ENCODE measurements around the gene LIN28B. TPM values are rescaled to one million over a fixed set of nuclear protein-coding genes. Genes with fewer than 3 reads are reported as not detected.

Gene LIN28B
- total RNA-seq, 2 experiments from 2014 or later, result not detected

DNA sequence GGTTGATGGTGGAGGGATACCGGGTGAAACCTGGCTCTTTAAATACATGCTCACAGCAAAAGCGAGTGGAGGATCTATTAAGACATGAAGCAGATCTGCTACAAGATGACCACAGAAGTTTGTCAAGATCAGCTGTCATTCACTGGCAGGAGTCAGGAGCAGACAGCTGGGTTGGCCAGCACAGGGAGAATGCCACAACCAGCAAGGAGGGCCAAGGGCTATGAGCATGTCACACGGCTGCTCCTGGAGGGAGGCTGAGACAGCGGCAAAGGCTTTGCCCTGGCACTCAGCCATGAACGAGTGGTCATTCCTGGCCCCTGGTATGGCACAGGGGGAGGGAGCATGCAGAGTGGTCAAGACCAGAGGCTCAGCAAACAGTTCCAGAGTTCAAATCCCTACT is 145.3 kb downstream of the LIN28B start:
- Mint-ChIP-seq H3K27me3 (peaks cover 18% of the 10 kb centered on the region), H3K36me3 (no peaks in the 10 kb centered on the region), H3K27ac (no peak overlapping the region), H3K4me1 (no peaks in the 10 kb centered on the region), H3K4me3 (no peak overlapping the region), H3K9me3 (ENCODE audit: low read depth) (no peaks in the 10 kb centered on the region)
- DNase-seq (no peak), ATAC-seq (no peak)
- CTCF ChIA-PET, result no interaction called here

DNA sequence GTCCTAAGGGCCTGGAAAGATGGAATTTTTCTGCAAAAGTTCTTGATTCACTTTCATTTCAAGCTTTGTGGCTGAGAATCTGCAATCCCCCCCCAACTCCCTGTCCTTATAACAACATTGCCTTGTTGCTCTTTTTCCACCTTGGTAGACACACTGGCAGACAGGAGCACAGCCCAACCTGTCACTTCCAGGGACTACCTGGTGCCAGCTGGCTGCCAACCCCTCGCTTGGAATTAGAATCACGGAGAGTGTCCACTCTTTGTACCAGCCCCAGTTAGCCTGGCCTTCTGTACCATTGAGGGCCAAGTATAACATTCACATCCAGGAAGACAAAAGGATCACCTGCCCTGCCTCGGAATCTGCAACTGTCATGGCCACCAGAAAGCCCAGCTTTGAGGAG is 148.2 kb downstream of the LIN28B start:
- Mint-ChIP-seq H3K27me3 (peaks cover 30% of the 10 kb centered on the region), H3K36me3 (no peaks in the 10 kb centered on the region), H3K4me3 (no peak overlapping the region), H3K4me1 (no peaks in the 10 kb centered on the region), H3K27ac (no peak overlapping the region), H3K9me3 (ENCODE audit: low read depth) (no peaks in the 10 kb centered on the region)
- ATAC-seq (no peak), DNase-seq (no peak)
- CTCF ChIA-PET, result interaction anchor here (1.3 kb wide), 1 partner anchor 17 kb away, joined by 3 read pairs; no protein-coding TSS in a partner anchor

DNA sequence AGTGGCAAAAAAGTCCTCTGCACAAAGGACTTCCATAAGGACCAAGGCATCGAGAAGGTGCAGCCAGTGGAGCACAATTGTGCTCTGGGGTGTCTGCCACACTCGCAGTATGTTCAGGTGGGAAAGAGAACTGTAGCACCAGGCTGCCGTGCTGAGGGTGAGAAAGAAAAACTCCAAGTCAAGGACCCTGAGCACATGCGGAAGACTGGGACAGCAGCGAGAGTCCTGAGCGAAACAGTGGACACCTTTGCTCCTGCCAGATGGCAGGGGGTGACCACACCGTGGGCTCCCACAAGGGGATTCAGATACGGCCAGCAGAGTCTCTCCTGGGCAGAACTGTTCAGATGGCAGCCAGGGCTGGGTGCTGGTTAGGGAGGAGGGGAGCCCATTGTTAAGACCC is 149.4 kb downstream of the LIN28B start:
- no peaks in the 10 kb centered on the region for H3K36me3 Mint-ChIP-seq
- H3K9me3 Mint-ChIP-seq (ENCODE audit: low read depth), result no peaks in the 10 kb centered on the region
- no peaks in the 10 kb centered on the region for H3K4me1 Mint-ChIP-seq
- peaks cover 27% of the 10 kb centered on the region for H3K27me3 Mint-ChIP-seq
- CTCF ChIA-PET, result interaction anchor here (1.3 kb wide), 1 partner anchor 18 kb away, joined by 3 read pairs; no protein-coding TSS in a partner anchor
- DNase-seq (no peak), ATAC-seq (no peak)
- no peak overlapping the region for H3K4me3 Mint-ChIP-seq
- no peak overlapping the region for H3K27ac Mint-ChIP-seq

DNA sequence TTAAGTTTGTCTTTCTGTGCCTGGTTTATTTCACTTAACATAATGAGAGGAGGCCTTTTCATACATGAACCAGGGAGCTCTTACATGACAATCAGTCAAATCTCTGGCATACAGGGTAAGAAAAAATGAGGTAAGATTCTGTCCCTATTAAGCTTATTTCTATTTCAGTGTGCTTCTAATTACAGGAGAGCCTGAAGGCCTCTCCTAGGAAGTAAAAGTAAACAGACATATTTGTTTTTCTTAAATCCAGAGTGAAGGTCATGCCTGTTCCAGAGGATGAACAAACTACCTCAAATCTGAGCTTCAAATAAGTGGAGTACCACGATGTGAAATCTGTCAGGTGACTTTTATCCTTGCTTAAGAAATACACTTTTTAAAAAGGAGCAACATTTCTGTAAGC is 150.3 kb downstream of the LIN28B start:
- Mint-ChIP-seq H3K9me3 (ENCODE audit: low read depth) (no peaks in the 10 kb centered on the region), H3K36me3 (no peaks in the 10 kb centered on the region), H3K4me3 (no peak overlapping the region), H3K27ac (no peak overlapping the region), H3K4me1 (no peaks in the 10 kb centered on the region), H3K27me3 (peaks cover 32% of the 10 kb centered on the region)
- no peak for ATAC-seq
- CTCF ChIA-PET, result no interaction called here
- DNase-seq, result no peak

DNA sequence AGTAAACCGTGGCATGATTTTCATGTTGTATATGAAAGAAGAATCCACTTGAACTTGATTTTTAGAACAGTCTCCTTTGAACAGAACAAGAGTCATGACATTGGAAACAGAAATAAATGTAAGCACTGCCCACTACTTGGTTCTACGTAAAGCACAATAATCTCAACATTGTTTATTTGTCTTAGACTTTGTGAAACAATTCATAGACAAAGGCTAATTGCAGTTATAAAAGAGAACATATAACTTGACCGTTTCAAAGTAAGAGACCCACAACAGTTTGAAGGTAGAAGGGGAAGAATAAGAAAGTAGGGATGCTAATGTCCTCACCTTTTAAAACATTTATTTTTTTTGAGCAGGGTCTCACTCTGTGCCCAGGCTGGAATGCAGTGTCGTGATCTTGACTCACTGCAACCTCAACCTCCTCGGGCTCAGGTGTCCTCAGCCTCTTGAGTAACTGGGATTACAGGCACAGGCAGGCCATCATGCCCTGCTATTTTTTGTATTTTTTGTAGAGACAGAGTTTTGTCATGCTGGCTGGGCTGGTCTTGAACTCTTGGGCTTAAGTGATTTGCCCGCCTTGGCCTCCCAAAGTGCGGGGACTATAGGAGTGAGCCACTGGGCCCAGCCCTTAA is 151.8 kb downstream of the LIN28B start:
- no peaks in the 10 kb centered on the region for H3K36me3 Mint-ChIP-seq
- DNase-seq, result no peak
- H3K4me3 Mint-ChIP-seq, result no peak overlapping the region
- CTCF ChIA-PET, result no interaction called here
- no peaks in the 10 kb centered on the region for H3K4me1 Mint-ChIP-seq
- peaks cover 35% of the 10 kb centered on the region for H3K27me3 Mint-ChIP-seq
- no peaks in the 10 kb centered on the region for H3K9me3 Mint-ChIP-seq (ENCODE audit: low read depth)
- H3K27ac Mint-ChIP-seq, result no peak overlapping the region
- ATAC-seq, result no peak

DNA sequence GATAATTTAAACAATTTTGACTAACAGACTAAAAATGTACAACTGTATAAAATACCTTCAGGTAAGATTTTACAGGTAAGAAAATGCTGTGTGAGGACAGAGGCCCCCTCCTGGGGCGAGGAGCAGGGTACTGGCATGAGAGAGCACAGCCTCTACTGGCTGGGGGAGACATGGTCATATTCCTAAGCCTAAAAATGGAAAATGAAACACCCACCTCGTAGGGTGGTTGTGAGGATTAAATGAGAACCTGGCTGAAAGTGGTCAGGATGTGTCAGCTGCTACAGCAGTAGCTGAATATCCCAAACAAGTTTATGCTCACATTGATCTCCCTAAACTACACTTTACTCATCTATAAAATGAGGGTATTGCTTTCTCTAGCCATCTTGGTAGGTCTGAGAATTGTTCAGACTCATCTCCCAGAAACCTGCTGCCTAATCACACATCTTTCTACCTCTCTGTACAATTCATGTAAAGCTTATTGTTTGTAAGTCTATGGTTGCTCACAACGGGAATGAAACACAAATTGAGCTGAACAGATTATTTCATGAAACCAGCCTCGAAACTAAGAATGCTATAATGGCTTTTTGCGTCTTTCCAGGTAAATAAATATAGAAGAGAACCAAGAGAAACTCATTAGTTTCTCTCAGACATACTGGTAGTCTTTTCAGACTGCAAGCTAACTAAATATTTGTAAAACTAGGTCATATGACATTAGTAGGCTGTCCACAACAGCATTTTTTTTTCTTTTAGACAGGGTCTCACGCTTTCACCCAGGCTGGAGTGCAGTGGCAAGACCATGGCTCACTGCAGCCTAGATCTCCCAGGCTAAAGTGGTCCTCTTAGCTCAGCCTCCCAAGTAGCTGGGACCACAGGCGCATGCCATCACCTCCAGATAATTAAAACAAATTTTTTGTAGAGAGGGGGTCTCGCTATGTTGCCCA is 153.3 kb downstream of the LIN28B start:
- H3K27ac Mint-ChIP-seq, result no peak overlapping the region
- H3K9me3 Mint-ChIP-seq (ENCODE audit: low read depth), result no peaks in the 10 kb centered on the region
- peaks cover 35% of the 10 kb centered on the region for H3K27me3 Mint-ChIP-seq
- no peaks in the 10 kb centered on the region for H3K36me3 Mint-ChIP-seq
- DNase-seq (no peak), ATAC-seq (no peak)
- H3K4me3 Mint-ChIP-seq, result no peak overlapping the region
- no peaks in the 10 kb centered on the region for H3K4me1 Mint-ChIP-seq
- CTCF ChIA-PET, result interaction anchor here (1.5 to 1.9 kb wide), 2 partner anchors 22 to 32 kb away, joined by 4 to 6 read pairs; no protein-coding TSS in a partner anchor

DNA sequence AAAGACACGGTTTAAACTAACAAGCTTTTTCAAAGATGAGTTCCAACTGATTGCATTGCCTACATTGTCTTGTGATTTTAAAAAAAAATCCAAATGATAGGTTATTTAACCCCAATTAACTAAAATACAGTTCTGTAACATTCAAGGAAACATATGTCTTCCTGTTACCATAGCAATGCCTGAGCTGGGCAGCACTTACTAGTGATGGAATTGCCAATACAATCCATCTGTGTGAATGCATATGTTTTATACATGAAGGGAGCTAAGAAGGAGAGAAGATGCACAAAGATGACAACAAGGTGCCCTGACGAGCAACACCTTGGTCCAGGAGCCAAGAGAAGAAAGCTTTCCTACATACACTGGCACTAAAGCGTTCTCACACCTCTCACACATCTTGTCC is 154.2 kb downstream of the LIN28B start:
- no peak for DNase-seq
- no peak for ATAC-seq
- no peaks in the 10 kb centered on the region for H3K9me3 Mint-ChIP-seq (ENCODE audit: low read depth)

DNA sequence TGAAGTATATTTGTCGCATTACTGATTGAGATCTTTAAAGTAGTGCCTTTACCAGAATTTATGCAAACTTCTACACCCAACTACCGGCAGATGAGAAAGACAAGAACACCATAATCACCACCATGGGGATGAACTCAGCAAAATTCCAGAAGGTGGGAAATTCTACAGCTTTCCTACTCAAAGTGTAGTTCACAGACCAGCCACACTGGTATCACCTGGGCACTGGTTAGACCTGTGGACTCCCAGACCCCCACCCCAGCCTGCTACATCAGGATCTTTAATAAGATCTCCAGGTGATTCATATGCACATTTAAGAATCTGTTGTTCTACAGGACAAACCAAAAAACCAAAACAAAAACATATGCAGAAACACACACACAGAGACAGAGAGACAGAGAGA is 155.0 kb downstream of the LIN28B start:
- ATAC-seq (no peak), DNase-seq (no peak)
- no peaks in the 10 kb centered on the region for H3K36me3 Mint-ChIP-seq
- no peaks in the 10 kb centered on the region for H3K4me1 Mint-ChIP-seq
- H3K27me3 Mint-ChIP-seq, result peaks cover 41% of the 10 kb centered on the region
- CTCF ChIA-PET, result interaction anchor here (1.8 kb wide), 1 partner anchor 286 kb away, joined by 3 read pairs; no protein-coding TSS in a partner anchor
- no peak overlapping the region for H3K27ac Mint-ChIP-seq
- no peaks in the 10 kb centered on the region for H3K9me3 Mint-ChIP-seq (ENCODE audit: low read depth)
- H3K4me3 Mint-ChIP-seq, result no peak overlapping the region

More for the DNA sequence above, 154.2 kb downstream of the LIN28B start:
- no peak overlapping the region for H3K4me3 Mint-ChIP-seq
- no peak overlapping the region for H3K27ac Mint-ChIP-seq
- H3K27me3 Mint-ChIP-seq, result peaks cover 38% of the 10 kb centered on the region
- H3K4me1 Mint-ChIP-seq, result no peaks in the 10 kb centered on the region
- CTCF ChIA-PET, result interaction anchor here (1.9 kb wide), 1 partner anchor 33 kb away, joined by 6 read pairs; no protein-coding TSS in a partner anchor
- no peaks in the 10 kb centered on the region for H3K36me3 Mint-ChIP-seq

DNA sequence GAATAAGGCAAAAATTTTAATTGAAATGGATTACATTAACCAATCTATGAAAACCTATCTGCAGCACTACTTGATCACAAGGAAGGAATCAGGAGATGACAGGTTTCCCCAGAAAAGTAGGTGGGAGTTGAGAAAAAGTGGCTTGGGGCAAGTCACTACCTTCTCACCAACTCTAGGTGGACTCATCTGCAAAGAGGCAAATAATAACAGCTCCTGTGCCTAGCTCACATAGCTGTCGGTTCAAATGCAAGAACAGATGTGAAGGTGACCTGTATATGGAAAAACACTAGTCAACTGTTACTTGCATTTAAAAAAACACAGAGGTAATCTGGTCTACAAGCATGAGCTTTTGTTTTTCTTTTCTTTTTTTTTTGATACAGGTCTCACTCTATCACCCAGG is 155.7 kb downstream of the LIN28B start:
- no peak for DNase-seq
- Mint-ChIP-seq H3K36me3 (no peaks in the 10 kb centered on the region), H3K4me1 (no peaks in the 10 kb centered on the region), H3K4me3 (no peak overlapping the region), H3K9me3 (ENCODE audit: low read depth) (no peaks in the 10 kb centered on the region), H3K27me3 (peaks cover 46% of the 10 kb centered on the region), H3K27ac (no peak overlapping the region)
- CTCF ChIA-PET, result interaction anchor here (1.8 kb wide), 1 partner anchor 286 kb away, joined by 3 read pairs; no protein-coding TSS in a partner anchor
- no peak for ATAC-seq

DNA sequence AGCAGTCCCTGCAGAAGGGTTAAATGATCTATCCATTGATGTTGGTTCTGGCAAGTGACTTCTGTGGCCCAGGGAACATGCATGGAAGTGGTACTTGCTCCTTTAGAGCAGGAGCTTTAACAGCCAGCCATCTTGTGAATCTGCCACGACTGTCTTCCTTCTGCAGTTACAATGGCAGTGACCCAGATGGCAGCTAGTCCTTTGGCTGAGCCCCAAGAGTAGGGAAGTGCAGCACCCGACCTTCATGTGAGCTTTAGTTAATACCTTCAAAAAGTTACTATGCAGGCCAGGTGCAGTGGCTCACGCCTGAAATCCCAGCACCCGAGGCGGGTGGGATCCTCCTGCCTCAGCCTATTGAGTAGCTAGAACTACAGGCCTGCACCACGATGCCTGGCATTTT is 156.5 kb downstream of the LIN28B start:
- peaks cover 47% of the 10 kb centered on the region for H3K27me3 Mint-ChIP-seq
- ATAC-seq, result no peak

DNA sequence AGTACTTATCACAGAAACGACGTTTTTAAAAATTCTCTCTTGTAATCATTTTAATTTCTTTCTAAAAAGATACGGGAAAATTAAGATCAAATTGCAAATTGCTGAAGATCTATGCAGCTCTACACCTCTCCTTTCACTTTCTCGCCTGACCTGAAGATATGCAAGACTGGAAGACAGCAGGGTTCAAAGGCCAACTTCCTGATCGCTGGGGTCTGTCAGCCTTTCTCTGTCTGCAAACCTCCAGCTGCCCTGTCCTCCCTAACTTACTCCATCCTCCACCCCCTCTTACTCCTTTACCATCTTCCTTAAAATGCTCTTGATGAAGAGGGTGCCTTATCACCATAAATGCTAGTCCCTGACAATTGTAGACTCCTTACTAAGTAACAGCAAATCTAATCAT is 159.2 kb downstream of the LIN28B start:
- Mint-ChIP-seq H3K9me3 (ENCODE audit: low read depth) (no peaks in the 10 kb centered on the region), H3K4me3 (no peak overlapping the region), H3K36me3 (no peaks in the 10 kb centered on the region), H3K27ac (no peak overlapping the region), H3K27me3 (peaks cover 47% of the 10 kb centered on the region), H3K4me1 (no peaks in the 10 kb centered on the region)
- DNase-seq, result no peak
- ATAC-seq, result no peak
- CTCF ChIA-PET, result interaction anchor here (1.3 kb wide), 1 partner anchor 28 kb away, joined by 4 read pairs; no protein-coding TSS in a partner anchor

More for the DNA sequence above, 156.5 kb downstream of the LIN28B start:
- H3K36me3 Mint-ChIP-seq, result no peaks in the 10 kb centered on the region
- no peak overlapping the region for H3K4me3 Mint-ChIP-seq
- H3K27ac Mint-ChIP-seq, result no peak overlapping the region
- CTCF ChIA-PET, result interaction anchor here (1.8 kb wide), 1 partner anchor 285 kb away, joined by 3 read pairs; no protein-coding TSS in a partner anchor
- H3K9me3 Mint-ChIP-seq (ENCODE audit: low read depth), result no peaks in the 10 kb centered on the region
- no peak for DNase-seq
- H3K4me1 Mint-ChIP-seq, result no peaks in the 10 kb centered on the region

DNA sequence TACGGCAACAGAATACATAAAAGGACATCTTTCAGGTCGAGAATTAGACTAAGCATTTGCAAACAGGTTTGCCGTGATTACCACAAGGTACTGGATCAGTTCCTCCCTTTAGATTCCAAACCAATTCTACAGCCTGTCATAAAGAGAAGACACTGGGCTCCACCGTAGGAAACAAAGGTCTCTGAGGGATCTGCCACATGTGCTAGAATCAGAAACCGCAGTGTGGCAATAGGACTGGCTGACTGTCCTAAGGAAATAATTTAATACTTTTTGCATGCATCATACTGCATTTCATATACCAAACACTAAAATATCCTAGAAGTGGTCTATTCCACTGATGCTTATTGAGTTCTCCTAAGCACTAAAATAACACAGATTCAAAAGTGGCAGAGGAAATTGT is 163.7 kb downstream of the LIN28B start:
- CTCF ChIA-PET, result no interaction called here
- Mint-ChIP-seq H3K27me3 (peaks cover 35% of the 10 kb centered on the region), H3K4me1 (no peaks in the 10 kb centered on the region)

DNA sequence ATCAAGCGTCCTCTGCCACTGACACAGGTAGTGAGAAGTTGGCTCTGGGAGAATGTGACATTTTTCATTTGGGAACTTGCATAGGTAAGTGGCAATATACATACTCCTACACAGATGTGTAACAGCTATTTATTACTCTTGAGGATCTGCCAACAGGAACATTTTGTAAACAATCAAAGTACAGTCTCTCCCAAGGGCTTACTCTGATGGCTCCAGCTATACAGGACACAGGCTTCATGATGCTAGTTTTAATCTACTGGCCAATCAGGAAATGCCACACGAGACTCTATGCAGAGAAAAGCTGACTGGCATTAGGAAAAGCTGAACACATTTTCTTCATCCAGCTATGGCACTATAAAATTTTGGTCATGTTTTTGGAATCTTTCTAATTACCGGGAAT is 165.1 kb downstream of the LIN28B start:
- no peak overlapping the region for H3K27ac Mint-ChIP-seq
- CTCF ChIA-PET, result no interaction called here
- H3K36me3 Mint-ChIP-seq, result no peaks in the 10 kb centered on the region
- no peaks in the 10 kb centered on the region for H3K9me3 Mint-ChIP-seq (ENCODE audit: low read depth)
- ATAC-seq (no peak), DNase-seq (no peak)
- peaks cover 34% of the 10 kb centered on the region for H3K27me3 Mint-ChIP-seq
- H3K4me1 Mint-ChIP-seq, result no peaks in the 10 kb centered on the region
- no peak overlapping the region for H3K4me3 Mint-ChIP-seq

More for the DNA sequence above, 163.7 kb downstream of the LIN28B start:
- Mint-ChIP-seq H3K36me3 (no peaks in the 10 kb centered on the region), H3K27ac (no peak overlapping the region), H3K4me3 (no peak overlapping the region), H3K9me3 (ENCODE audit: low read depth) (no peaks in the 10 kb centered on the region)
- DNase-seq, result no peak
- ATAC-seq, result no peak

Measured in activated CD8-positive, alpha-beta memory T cell treated with anti-CD3 and anti-CD28 coated beads, Interleukin-2, amount 10 ng/mL, durations not matched to agents 7 days and 5 days (primary cell).